PC-9 (cell line): ENCODE data around the gene MAPRE3. TPM values are rescaled to one million over a fixed set of nuclear protein-coding genes. Genes with fewer than 3 reads are reported as not detected.

Experiments used
- BruUV-seq: library from RNA; stranded (reverse); fragments of 400-500 nt; replicated peaks from 2 replicates; lab custom pipeline; 2021; lab: Mats Ljungman, UMichigan
- CTCF ChIA-PET: fragments of 300-600 bp; sonication (Branson Sonifier 250); formaldehyde crosslinking; loops from one replicate; lab custom pipeline; 2022; ENCODE audit warnings: antibody characterized with exemption; lab: Charles Lee
- POLR2A ChIA-PET: fragments of 300-600 bp; sonication (Branson Sonifier 250); formaldehyde crosslinking; loops from one replicate; lab custom pipeline; 2022; ENCODE audit warnings: antibody characterized with exemption; ENCODE audit not compliant: unreplicated experiment; lab: Charles Lee
- DNase-seq, 2 experiments: peaks; one replicate each; pipeline versions ENCODE4 v3.0.0 to v3.0.0-alpha.2; 2015 to 2022; ENCODE audit warnings: mixed read lengths in 1 of 2
- H2AFZ ChIP-seq: fragments of 200-600 bp; sonication (generic); 2 replicates; pipeline ENCODE4 v1.8.1; 2017; ENCODE audit warnings: antibody characterized with exemption
- H3F3A ChIP-seq: fragments of 200-600 bp; sonication (generic); 2 replicates; pipeline ENCODE4 v1.8.1; 2017; ENCODE audit warnings: antibody characterized with exemption, mild to moderate bottlenecking, low read depth; ENCODE audit not compliant: insufficient read depth
- H3K27ac ChIP-seq: fragments of 200-600 bp; sonication (generic); 2 replicates; pipeline ENCODE4 v1.6.1; 2016; ENCODE audit warnings: mixed run types
- H3K27me3 ChIP-seq: fragments of 200-600 bp; sonication (generic); 2 replicates; pipeline ENCODE4 v1.6.1; 2016; ENCODE audit warnings: low read depth, mixed run types; ENCODE audit not compliant: insufficient read depth
- H3K36me3 ChIP-seq: fragments of 200-600 bp; sonication (generic); 2 replicates; pipeline ENCODE4 v1.6.1; 2016; ENCODE audit warnings: low read depth, mixed run types
- H3K4me1 ChIP-seq: fragments of 200-600 bp; sonication (generic); replicated peaks from 2 replicates; pipeline ENCODE4 v1.6.1; 2016; ENCODE audit warnings: mixed run types; ENCODE audit not compliant: insufficient read depth
- H3K4me2 ChIP-seq: fragments of 200-600 bp; sonication (generic); 2 replicates; pipeline ENCODE4 v1.6.1; 2017; ENCODE audit warnings: mixed run types
- H3K4me3 ChIP-seq: fragments of 200-600 bp; sonication (generic); 2 replicates; pipeline ENCODE4 v1.6.1; 2016; ENCODE audit warnings: mixed run types
- H3K79me2 ChIP-seq: fragments of 200-600 bp; sonication (generic); 2 replicates; pipeline ENCODE4 v1.6.1; 2017; ENCODE audit warnings: low read depth, mixed run types
- H3K9me2 ChIP-seq: fragments of 200-600 bp; sonication (generic); 2 replicates; pipeline ENCODE4 v1.8.1; 2017; ENCODE audit warnings: mild to moderate bottlenecking; ENCODE audit not compliant: insufficient read depth
- H3K9me3 ChIP-seq: fragments of 200-600 bp; sonication (generic); 2 replicates; pipeline ENCODE4 v1.8.1; 2016; ENCODE audit warnings: low read depth; ENCODE audit not compliant: insufficient read depth
- H4K20me1 ChIP-seq: fragments of 200-600 bp; sonication (generic); 2 replicates; pipeline ENCODE4 v1.8.1; 2017; ENCODE audit not compliant: insufficient read depth
- CTCF ChIP-seq: fragments of 200-600 bp; sonication (generic); conservative IDR thresholded peaks from 2 replicates; pipeline ENCODE4 v1.6.1; 2017; ENCODE audit warnings: mixed run types, antibody characterized with exemption, mild to moderate bottlenecking, moderate library complexity
- EZH2 ChIP-seq: fragments of 200-600 bp; sonication (generic); IDR thresholded peaks from 2 replicates; pipeline ENCODE4 v1.8.0; 2017; ENCODE audit warnings: antibody characterized with exemption, low read depth
- intact Hi-C: fragments of 100-400 bp; cut with micrococcal nuclease; formaldehyde crosslinking; loops from one replicate; pipeline ENCODE4 v1.10.0; 2022; ENCODE audit not compliant: unreplicated experiment
- total RNA-seq: library from RNA; stranded (reverse); gene quantifications from 2 replicates; pipeline ENCODE4 v1.2.3, GENCODE V29; 2021

The MAPRE3 gene
- total RNA-seq, 1 experiment from 2014 or later, result 25.2 TPM

GRCh38 chr2:26945991-26946750 is 24.3 kb upstream of the MAPRE3 start:
- Histone ChIP-seq H3K79me2 (no peaks in the 10 kb centered on the region), H3K9me3 (0 out of 2 replicates have a peak, but pooled peaks cover 3% of the 10 kb centered on the region), H3K4me2 (no peak overlapping the region), H3K4me1 (no peaks in the 10 kb centered on the region; the same call in 1 of the 2 replicates), H2AFZ (no peak overlapping the region), H3F3A (peaks cover 5% of the 10 kb centered on the region; the same call in 1 of the 2 replicates), H3K36me3 (no peaks in the 10 kb centered on the region), H3K4me3 (no peak overlapping the region), H3K27me3 (peaks cover 22% of the 10 kb centered on the region), H3K27ac (no peak overlapping the region), H3K9me2 (no peaks in the 10 kb centered on the region), H4K20me1 (no peaks in the 10 kb centered on the region)
- ChIA-PET POLR2A (no interaction called here), CTCF (no interaction called here)
- DNase-seq, result no peak
- intact Hi-C loops, result no loop called here
- no peak for TF ChIP-seq EZH2
- no peak for TF ChIP-seq CTCF
- BruUV-seq, result no TSS peak

- no peaks in the 10 kb centered on the region for H3K79me2 ChIP-seq
- H3K4me2 ChIP-seq, result peak overlapping the region; percentile 10; the same call in 1 of the 2 replicates
These were observed 23.3 kb upstream of the MAPRE3 start for GRCh38 chr2:26946841-26947784.

More at GRCh38 chr2:26946841-26947784, 23.3 kb upstream of the MAPRE3 start:
- Histone ChIP-seq H3F3A (0 out of 2 replicates have a peak, but pooled peaks cover 5% of the 10 kb centered on the region), H3K4me1 (no peaks in the 10 kb centered on the region), H3K36me3 (no peaks in the 10 kb centered on the region), H3K9me3 (no peaks in the 10 kb centered on the region), H3K27me3 (peaks cover 26% of the 10 kb centered on the region), H3K4me3 (no peak overlapping the region), H2AFZ (no peak overlapping the region), H3K9me2 (no peaks in the 10 kb centered on the region), H4K20me1 (no peaks in the 10 kb centered on the region), H3K27ac (no peak overlapping the region)
- DNase-seq, result peak in 1 of 2 experiments; percentile 56
- intact Hi-C loops, result no loop called here
- TF ChIP-seq EZH2 (no peak), CTCF (no peak)
- ChIA-PET CTCF (interaction anchor here (0.7 kb wide), 1 partner anchor 69 kb away, joined by 3 read pairs; no protein-coding TSS in a partner anchor), POLR2A (no interaction called here)
- BruUV-seq, result no TSS peak
